ENCODE data around the gene C3orf33.
A peak's percentile ranks its signal among the peaks of the same experiment; 100 is the strongest.

The C3orf33 gene

GRCh38 chr3:155741603-155742002 lies 64.5 kb downstream of the C3orf33 start:
- DNase-seq (ENCODE audit: low spot score) = peak; percentile 61

GRCh38 chr3:155741101-155741500 lies 65.0 kb downstream of the C3orf33 start:
- DNase-seq (ENCODE audit: low spot score) = no peak

DNA sequence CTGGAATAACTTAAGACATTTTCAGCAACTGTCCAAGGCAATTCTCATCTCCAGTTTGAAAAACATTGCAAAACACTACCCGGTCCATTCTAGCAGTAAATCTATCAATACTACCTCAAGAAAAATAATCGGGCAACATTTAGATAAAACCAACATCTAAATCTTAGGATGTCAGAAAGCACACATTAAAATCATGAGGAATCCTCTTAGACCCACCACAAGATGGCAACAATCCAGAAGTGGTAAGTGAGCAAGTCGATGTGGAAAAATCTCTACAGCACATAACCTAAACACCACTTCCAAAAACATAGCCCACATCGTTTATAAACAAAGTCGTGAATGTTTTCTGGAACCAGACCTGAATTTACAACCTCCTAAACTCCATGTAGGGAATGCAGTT lies 66.9 kb downstream of the C3orf33 start:
- peak; percentile 36 for DNase-seq (ENCODE audit: low spot score)

DNA sequence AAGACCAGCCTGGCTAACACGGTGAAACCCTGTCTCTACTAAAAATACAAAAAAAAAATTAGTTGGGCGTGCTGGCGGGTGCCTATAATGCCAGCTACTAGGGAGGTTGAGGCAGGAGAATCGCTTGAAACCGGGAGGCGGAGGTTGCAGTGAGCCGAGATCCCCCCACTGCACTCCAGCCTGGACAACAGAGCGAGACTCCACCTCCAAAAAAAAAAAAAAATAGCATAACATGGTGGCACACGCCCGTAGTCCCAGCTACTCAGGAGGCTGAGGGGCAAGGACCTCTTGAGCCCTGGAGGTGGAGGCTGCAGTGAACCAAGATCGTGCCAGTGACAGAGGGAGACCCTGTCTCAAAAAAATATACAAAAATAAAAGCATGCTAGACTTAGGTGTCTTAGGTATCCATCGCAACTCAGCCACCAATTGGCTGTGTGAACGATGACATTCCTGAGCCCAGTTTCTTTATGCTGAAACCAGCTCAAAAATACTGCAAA lies 67.5 kb downstream of the C3orf33 start:
- DNase-seq (ENCODE audit: low spot score) = no peak

- DNase-seq (ENCODE audit: low spot score) = peak; percentile 98
Observed at GRCh38 chr3:155737844-155738460, 68.1 kb downstream of the C3orf33 start.

DNA sequence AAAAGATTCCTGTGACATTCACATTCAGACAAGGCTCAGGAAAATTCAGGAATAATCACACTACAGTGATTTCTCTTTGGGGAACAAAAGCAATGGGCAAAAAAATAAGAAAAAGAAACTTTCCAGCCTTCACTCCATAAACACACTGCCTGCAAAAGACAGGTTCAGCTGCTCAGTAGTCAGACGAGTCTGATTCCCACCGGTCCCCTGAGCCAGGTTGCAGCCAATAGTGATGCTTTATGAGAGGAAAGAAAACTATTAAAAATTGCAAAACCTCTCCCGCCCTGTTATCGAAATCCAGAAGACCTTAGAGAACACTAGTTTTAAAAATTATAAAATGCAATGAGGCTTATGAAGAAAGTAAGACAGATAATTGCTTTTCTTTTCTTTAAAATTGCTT lies 69.7 kb downstream of the C3orf33 start:
- no peak for DNase-seq (ENCODE audit: low spot score)

DNA sequence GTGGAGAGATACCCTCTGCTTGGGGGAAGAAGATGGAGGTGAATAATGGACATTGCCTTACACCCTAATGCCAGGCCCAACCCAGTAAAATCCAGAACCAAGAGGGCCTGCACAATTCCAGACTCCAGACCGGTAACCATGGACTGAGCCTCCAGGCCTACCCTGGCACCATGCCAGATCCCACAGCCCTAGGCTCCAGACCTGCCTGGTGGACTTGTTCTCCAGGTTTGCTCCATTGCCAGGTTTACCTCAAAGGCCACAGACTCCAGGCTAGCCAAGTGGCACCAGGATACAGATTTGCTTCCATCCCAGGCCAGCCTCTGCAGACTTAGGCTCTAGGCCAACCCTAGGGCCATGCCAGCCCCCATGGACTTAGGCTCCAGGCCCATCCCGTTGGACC lies 75.2 kb downstream of the C3orf33 start:
- DNase-seq (ENCODE audit: low spot score) = no peak

DNA sequence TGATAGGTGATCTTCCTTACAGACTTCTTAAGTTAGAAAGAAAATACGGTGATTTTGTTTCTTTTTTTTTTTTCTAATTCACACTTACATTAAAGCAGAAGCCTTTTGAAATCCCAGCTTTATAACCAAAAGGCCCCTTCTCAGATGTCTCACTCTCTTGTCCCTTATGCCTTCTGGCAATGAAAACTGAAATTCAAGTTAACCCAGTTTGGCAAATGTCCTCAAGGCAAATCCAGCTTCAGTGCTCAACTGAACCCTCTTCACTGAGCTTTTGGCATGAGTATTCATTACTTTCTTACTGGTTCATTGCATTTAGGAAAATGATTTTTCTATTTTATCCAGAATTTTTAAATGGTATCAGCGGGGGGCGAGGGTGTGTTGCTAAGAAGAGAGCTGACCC lies 78.2 kb downstream of the C3orf33 start:
- DNase-seq (ENCODE audit: low spot score) = no peak

GRCh38 chr3:155714295-155714718 lies 91.8 kb downstream of the C3orf33 start:
- no peak for DNase-seq (ENCODE audit: low spot score)

Measured in kidney tubule cell (primary cell).